ENCODE results near the gene EVL.
"Not testable (repeated sequence)": the region's sequence is repeated elsewhere in the genome, so short reads cannot be mapped to it uniquely, and the experiment has no call there.

The EVL gene

DNA sequence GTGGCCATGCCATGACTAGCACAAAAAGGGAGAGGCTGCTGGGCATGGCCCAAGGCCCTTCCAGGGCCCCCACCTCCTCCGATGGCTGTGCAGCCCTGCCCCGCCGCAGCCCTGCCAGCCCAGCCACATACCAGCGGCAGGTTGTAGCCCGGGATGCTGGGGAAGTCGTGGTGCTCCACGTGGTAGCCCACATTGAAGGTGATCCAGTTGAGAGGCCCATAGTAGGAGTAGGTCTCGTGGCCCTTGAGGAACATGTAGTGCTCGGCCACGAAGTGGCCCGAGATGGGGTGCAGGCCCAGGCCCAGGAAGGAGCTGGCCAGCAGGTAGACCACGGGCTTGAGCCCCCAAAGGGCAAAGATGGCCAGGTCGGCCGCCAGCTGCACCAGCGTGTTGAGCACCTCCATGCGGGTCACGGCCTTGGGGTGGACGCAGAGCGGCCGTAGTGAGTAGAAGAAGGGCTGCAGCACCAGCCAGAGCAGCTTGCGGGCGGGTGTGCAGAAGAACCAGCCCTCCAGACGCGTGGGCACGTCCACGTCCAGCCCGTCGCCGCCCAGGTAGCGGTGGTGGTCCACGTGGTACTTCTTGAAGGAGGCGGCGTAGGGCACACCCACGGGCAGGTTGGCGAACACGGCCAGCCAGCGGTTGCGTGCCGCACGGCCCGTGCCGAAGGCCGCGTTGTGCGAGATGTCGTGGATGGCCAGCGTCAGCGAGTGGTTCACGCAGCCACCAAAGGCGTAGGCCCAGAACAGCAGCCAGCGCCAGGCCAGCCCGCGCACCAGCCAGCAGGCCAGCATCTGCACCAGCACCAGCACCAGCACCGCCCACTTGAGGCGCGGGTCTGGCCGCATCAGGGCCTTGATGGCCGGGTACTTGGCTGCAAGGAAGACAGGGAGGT, 83.9 kb downstream of the EVL start:
- ATAC-seq, result no peak

DNA sequence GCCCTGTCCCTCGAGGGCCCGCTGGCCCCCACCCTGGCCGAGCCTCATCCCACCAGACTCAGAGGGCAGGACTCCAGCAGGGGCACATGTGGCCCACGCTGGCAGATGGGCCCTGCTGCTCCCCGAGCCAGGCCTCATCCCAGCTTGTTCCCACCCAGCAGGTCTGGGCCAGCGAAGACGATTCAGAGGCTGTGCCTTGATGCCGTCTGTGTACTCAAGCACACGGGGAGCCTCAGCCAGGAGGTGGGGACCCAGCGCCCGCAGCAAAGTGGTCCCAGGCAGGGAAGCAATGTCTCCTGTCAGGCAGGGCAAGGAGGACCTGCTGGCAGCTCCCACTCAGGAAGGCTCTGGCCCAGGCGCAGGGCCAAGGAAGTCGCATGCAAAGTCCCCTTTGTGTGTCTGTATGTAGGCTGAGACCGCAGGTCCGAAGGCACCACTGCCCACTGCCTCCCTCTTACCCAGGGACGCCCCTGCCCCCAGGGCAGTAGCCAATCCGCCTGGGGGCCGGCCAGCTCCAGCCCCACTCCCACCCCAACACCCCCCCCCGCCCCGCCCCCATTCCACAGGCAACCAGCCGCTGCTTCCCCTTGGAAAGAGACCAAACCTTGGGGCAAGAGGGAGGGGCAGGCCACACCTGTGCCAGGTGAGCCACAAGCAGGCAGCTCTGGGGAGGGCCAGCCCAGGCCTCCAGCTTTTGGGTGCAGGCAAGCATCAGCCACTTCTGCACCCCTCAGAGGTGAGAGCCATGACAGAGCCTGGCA, 84.8 kb downstream of the EVL start:
- no peak for ATAC-seq

DNA sequence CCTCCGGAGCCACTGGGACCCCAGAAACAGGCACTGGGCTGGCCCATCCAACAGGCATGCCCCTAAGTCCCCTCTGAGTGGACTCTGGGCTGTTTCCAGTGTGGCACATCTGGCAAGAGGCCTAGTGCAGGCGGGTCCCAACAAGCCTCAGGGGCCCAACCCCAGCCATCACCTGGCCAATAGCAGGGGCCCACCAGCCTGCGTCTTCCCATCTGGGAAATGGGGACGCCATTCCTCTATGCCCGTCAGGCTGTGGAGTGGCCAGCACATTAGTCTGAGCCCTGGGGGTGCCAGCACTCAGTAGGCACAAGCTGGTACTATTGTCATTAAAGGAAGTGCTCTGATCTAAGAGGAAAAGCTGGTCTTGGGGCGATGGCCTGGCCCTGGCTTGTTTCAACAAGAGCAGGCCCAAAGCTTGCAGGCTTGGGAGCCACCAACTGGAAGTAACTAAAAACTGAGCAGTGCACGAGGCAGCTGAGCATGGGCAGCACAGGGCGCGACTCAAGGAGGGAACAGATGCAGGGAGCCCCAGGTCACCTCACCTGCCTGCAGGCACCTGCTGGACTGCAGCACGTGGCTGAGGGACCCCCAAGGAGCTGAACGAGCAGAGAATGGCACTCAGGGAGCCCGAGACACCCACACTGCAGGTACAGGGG, 85.8 kb downstream of the EVL start:
- no peak for ATAC-seq

DNA sequence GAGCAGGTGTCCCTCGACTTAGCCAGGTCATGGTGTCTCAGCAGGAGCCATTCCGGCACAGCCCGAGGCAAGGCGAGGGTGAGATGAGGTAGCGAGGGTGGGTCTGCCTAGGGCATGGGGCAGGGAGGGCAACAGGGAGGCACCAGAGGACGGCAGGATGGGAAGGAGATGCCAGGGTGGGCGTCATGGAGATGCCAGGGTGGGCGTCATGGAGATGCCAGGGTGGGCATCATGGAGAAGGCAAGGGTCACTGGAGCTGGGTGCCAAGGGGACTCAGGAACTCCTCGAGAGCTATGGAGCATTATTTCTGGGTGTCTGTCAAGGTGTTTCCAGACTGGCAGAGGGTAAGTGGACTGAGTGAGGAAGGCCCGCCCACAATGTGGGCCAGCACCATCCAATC, 86.9 kb downstream of the EVL start:
- ATAC-seq, result no peak

DNA sequence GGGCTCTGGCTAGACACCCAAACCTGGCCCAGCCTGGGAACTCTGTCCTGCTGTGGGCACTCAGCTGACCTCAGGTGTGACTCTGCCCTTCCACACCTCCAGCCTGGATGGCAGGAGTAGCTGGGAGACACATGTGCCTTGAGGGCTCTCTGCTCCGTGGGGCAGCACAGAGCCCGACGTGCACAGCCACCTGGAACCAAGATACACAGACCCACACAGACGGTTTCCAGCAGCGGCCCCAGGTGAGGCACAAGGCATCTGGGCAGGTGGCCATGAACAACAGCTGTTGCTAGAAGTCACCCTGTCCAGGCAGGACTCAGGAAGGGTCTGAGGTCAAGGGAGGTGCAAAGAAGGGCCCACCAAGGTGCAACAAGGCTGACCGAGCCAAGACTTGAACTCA, 88.3 kb downstream of the EVL start:
- no peak for ATAC-seq

DNA sequence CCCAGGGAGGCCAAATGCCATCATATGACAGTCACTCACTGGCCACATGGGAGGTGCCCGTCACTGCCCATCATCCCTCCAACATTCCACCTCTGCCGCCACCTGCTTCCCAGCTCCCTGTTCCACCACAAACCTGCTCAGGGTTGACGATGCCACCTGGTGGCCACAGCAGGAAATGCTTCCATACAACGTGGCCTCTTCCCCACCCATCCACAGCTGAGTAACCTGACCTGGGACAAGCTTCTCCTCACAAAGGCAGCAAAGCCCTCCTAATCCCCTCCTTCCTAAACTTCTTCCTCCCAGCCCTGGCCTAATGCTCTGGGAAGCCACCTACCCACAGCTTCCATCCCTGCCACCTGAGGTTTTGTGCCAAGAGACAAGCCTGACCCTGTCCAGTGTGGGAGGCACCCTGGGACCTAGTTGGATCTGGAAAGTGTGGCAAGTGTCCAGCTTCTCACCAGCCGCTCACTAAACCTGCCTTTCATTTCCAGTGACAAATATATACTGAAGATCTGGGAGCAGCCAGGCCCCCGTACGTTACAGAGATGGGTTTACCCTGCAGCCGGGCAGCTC, 89.9 kb downstream of the EVL start:
- no peak for ATAC-seq

DNA sequence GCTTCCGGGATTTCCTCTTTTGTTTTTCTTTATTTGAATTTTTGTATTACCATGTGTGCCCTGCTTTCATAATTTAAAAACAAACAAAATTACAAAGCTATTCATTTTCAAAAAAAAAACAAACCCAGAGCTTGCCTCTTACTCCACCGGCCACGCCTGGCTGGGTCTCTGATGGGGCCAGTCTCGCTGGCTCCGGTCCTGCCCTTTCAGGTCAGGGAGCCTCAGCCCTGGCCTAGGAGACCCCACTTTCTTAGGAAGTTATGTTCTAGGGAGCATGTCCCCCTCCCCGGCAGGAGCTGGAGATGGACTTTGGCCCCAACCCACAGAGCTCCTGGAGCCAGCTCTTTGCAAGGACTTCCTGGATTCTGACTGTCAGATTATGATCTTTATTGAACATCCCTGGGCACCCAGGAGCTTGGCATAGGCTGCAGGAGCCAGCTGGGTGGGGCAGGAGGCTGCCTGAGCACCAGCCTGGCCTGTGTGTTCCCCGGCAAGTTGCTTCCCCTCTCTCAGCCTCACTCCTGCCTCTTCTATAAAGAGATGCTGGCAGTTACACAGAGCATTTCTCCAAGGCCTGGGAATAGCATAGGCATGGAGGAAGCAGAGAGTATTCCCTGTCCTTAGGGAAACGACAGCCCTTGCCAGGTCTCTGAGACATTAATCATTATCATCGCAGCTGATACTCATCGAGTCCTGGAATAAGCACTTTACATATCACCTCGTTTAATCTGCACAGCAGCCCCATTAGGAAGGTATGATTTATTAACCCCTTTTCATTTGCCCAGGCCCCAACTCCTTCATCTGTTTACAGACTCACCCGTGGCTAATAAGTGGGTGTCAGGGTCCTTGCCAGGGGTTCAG, 90.8 kb downstream of the EVL start:
- ATAC-seq, result no peak

DNA sequence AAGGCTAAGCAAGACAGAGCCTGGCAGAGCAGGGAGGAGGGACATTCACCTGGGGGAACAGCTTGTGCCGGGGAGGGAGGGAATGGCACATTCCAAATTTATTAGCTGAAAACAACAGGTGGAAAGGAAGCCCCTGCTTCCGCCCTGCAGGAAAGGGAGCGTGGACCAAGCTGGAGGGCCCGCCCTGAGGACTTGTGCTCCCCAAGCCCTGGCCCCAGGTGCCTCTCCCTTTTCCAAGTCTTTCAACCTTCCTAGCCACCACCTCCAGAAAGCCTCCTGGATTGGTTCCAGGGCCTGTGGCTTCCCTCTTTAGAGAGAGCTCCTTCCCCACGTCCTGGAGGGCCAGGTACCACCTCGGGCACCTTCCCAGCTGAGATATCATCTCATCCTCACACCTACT, 91.6 kb downstream of the EVL start:
- no peak for ATAC-seq

DNA sequence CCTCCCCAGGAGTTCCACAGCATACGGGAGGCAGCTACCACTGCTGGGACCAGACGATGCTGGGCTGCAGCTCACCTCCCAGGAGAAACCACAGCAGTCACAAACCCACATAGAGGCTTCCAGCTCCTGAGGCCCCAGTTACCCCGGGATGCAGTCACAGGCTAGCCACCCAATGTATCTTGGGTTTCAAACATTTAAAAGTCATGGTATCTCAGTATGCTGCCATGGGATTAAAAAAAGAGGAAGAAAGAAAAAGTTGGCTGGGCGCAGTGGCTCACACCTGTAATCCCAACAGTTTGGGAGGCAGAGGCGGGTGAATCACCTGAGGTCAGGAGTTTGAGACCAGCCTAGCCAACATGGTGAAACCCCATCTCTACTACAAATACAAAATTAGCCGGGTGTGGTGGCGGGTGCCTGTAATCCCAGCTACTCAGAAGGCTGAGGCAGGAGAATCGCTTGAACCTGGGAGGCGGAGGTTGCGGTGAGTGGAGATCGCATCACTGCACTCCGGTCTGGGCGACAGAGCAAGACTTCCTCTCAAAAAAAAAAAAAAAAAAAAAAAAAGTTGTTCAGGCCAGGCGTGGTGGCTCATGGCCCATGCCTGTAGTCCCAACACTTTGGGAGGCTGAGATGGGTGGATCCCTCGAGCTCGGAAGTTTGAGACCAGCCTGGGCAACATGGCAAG, 92.5 kb downstream of the EVL start:
- ATAC-seq, result not testable (repeated sequence)

DNA sequence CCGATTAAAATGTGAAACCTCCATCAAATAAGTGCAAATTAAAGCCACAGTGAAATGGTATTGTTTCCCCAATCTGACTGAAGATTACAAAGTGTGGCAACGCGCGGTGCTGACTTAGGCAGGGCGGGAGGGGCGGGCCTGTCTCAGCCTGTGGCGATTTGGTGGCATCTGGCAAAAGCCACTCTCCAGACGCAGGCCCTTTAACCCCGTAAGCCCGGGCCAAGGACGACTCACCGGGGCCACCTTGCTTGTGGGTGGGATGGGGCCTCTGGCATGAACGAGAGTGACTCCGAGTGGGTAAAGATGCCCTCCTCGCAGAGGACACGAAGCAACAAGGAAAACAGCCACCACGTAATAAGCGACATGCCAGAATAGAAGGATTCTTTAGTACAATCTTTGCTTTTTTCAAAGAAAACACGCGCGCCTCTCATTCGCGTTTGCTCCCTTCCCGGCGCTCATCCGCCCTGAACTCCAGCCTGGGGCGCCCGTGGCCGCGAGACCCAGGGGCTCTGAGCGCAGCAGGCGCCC, 93.4 kb downstream of the EVL start:
- no peak for ATAC-seq

DNA sequence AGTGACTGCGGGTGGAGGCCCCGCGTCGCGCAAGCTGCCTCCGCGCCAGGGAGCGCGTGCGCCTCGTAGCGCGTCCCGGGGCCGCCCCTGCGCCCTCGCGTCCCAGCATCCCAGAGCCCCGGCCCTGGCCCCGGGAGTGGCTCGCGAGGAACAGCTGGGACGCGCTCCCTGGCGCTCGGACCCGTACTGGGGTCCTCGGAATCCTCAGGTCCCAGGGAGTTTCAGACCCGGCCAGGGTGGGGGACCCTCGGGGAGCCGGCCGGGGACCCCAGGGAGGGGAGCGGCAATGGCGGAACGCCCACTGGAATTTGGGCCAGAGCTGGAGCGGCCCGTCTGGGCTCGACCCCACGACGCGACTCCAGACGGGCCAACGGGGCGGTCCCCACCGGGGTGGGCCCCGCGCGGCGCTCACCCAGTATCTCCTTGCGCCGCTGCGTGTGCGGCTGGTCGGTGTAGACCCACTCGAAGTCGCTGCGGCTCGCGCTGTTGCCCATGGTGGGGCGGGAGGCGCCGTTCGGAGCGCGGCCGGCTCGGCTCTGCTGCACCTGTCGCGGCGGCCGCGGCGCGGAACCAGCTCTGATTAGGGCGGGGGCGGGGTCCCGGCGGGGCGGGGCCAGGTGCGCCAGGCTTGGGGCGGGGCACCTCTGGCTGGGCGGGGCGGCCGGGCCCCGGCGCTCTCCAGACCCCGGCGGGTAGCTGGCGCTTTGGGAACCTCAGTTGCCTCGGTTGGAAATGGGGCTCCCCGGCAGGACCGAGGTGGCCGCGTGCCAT, 94.1 kb downstream of the EVL start, which contains the start of gene DEGS2:
TSS of gene DEGS2 (minus strand) at position 552 of the 771 bp plus-strand sequence. CDS start at position 494, 58 bp downstream.
- peak; percentile 79 to 83 for ATAC-seq

DNA sequence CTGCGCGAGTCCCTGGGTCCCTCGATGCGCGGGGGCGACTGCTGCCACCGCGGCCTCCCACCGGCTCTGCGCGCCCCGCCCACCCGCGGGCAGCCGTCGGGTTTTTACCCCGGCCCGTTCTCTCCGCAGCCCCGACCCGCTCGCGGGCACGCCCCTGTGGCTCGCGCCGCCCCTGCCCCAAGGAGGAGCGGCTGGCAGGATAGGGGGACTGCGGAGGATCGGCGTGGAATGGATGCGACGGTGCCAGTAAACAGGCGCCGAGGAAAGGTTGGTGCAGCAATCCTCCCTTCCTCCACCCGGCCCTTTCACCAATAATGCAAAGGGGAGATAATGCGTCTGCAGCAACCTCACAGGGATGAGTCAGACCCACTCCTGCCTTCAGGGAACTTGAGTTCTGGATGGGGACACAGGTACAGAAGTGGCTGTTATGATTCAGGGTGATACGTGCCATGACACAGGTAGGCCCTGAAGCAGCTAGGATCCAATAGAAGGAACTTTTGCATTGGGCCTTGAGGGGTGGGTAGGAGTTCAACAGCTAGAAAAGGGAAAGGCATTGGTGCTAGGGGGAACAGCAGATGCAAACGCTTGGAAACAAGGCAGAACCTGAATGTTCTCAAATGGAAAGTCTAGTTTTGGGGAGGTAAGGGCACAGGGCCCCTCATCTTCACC, 94.8 kb downstream of the EVL start:
- peak; percentile 27 to 37 for ATAC-seq

DNA sequence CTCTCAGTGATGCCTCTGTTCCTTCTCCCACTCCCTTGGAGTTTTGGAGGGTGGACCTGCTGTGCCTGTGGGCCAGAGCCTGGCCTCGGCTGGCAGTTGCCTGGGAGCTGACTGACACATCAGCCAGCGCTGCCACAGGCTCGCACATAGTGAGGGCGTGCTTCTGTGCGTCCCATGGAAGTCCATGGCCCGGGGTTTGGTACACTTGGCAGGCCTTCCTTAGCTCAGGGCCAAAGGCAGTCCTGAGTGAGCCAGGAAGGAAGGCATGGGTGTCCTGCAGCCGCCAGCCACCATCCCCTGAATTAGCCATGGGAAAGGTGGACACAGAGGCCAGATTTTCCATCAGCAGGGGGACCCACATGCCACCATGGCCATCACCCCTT, 95.3 kb downstream of the EVL start:
- no peak for ATAC-seq

DNA sequence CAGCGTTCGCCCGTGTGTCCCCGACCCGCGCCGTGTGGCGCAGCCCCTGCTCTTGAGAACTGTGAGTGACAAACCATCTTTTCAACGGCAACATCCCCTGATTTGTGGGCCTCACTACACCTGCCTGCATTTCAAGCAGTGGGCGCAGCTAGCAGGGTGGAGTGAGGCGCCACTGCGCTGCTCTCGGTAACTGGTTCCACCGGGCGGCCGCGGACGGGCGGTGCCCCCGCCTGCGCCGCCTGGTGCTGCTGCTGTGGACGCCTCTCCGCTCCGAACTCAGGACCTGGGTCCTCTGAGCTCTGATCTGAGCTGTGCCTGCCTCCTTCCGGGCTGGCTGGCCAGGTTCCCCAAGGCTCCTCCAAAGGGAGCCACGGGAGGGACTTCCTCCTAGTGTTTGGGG, 100.2 kb downstream of the EVL start:
- no peak for ATAC-seq

DNA sequence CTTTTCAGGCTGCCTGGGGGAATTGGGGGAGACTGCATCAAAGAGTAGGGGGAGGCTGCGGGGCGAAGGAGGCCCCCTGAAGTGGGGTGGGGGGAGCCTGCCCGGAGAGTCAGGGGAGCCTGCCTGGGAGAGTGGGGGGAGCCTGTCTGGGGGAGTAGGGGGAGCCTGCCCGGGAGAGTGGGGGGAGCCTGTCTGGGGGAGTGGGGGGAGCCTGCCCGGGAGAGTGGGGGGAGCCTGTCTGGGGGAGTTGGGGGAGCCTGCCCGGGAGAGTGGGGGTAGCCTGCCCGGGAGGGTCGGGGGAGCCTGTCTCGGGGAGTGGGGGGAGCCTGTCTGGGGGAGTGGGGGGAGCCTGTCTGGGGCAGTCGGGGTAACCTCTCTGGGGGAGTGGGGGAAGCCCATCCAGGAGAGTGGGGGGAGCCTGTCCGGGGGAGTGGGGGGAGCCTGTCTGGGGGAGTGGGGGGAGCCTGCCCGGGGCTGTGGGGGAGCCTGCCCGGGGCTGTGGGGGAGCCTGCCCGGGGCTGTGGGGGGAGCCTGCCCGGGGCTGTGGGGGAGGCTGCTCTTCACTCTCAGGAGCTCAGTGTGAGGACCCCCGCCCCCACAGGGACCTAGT, 100.7 kb downstream of the EVL start:
- ATAC-seq, result no peak

DNA sequence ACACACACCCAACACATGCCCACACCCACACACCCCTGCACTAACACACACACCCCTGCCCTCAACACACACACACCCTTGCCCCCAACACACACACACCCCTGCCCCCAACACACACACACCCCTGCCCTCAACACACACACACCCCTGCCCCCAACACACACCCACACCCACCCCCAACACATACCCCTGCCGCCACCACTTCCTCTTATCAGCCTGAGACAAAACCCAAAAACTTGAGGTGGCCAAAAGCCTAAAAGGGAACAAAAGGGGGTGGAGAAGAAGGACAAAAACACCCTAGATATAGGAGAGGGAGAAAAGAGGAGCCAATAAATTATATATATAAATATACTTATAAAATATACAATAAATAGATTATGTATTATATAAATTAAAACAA, 103.3 kb downstream of the EVL start:
- no peak for ATAC-seq

DNA sequence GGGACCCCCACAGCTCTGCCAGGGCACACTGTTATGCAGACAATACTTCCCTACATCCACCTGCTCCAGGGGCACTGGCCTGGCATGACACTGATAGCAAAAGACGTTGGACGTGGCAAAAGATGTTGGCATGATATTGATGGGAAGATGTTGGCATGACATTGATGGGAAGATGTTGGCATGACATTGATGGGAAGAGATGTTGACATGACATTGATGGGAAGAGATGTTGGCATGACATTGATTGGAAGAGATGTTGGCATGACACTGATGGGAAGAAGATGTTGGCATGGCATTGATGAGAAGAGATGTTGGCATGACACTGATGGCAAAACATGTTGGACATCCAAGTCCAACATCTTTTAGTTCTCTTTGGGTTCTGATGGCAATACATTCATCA, 105.7 kb downstream of the EVL start:
- no peak for ATAC-seq

DNA sequence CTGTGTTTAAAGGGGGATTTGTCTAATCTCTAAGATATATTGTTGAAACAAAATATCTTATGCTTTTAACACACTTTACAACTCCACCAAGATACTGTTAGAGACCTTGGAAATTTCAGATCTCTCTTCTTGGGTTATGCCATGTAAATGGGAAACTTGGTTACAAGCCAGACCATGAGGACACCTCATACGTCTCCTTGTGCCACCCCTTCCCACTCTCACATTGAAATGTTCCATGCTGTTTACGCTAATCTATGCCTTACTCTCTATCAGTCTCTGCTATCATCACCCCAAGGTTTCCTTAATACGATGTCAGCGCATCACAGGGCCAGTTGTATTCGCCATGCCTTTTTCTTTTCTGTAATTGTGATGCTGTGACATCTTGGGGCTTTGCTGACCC, 107.6 kb downstream of the EVL start:
- no peak for ATAC-seq

DNA sequence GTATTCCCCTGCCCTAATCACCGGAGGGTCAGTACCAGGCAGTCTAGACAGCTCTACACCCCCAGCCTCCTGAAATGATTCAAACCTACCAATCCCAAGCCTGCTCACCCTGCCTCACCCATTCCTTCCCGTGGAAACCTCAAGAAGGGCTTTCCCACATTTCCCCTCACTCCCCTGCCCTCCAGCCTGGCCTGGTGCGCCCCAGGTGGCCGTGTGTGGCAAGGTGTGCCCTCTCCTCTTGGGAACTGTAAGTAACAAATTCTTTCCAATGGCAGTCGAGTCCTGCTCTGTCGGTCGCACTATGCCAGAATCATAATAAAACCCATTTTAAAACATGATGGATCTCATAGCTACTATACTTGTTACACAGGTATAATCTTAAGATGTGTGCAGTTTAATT, 108.1 kb downstream of the EVL start:
- no peak for ATAC-seq

Data from activated CD4-positive, CD25-positive, alpha-beta regulatory T cell treated with anti-CD3 and anti-CD28 coated beads, Interleukin-2, amount 50 U/mL, for 24 hours (primary cell).